Mesenchymal stem cell (in vitro differentiated cells and primary cell): ENCODE measurements around the gene KCNQ2.

Experiments
- DNase-seq: peaks from one replicate; pipeline ENCODE4 v3.0.0-alpha.2; 2013
- H2AFZ ChIP-seq: one replicate; pipeline ENCODE4 v1.6.1; 2013; ENCODE audit warnings: low read depth, mild to moderate bottlenecking, control low read depth, inconsistent platforms, low read length, moderate library complexity
- H2AK5ac ChIP-seq: 2 replicates; pipeline ENCODE4 v1.6.1; 2013; ENCODE audit warnings: low read length, moderate library complexity, mild to moderate bottlenecking, inconsistent platforms; ENCODE audit not compliant: severe bottlenecking
- H2BK120ac ChIP-seq: one replicate; pipeline ENCODE4 v1.6.1; 2013; ENCODE audit warnings: low read depth, mild to moderate bottlenecking, inconsistent platforms, low read length, moderate library complexity
- H2BK12ac ChIP-seq, 2 experiments: one replicate each; pipeline ENCODE4 v1.6.1; 2013; ENCODE audit warnings: inconsistent platforms in 2 of 2, low read length in 2 of 2, mild to moderate bottlenecking in 2 of 2, moderate library complexity in 2 of 2, control low read depth in 1 of 2
- H2BK15ac ChIP-seq: one replicate; pipeline ENCODE4 v1.6.1; 2013; ENCODE audit warnings: mild to moderate bottlenecking, low read depth, inconsistent platforms; ENCODE audit not compliant: poor library complexity, severe bottlenecking
- H2BK5ac ChIP-seq: 2 replicates; pipeline ENCODE4 v1.6.1; 2013; ENCODE audit warnings: low read depth, mild to moderate bottlenecking, low read length, control low read depth, inconsistent platforms; ENCODE audit not compliant: poor library complexity, severe bottlenecking
- H3K14ac ChIP-seq, 2 experiments: one replicate each; pipeline ENCODE4 v1.6.1; 2013; ENCODE audit warnings: inconsistent platforms in 2 of 2, low read length in 2 of 2, control low read depth in 1 of 2, mild to moderate bottlenecking in 1 of 2, moderate library complexity in 1 of 2
- H3K18ac ChIP-seq, 2 experiments: one replicate each; pipeline ENCODE4 v1.6.1; 2013; ENCODE audit warnings: inconsistent platforms in 2 of 2, low read length in 2 of 2, control low read depth in 1 of 2, low read depth in 1 of 2, mild to moderate bottlenecking in 1 of 2
- H3K23ac ChIP-seq, 2 experiments: one replicate each; pipeline ENCODE4 v1.6.1; 2013; ENCODE audit warnings: inconsistent platforms in 2 of 2, low read length in 2 of 2, mild to moderate bottlenecking in 2 of 2, moderate library complexity in 2 of 2, control low read depth in 1 of 2
- H3K27ac ChIP-seq: 2 replicates; pipeline ENCODE4 v1.5.1; 2013; ENCODE audit warnings: mild to moderate bottlenecking, moderate library complexity, low read length, control low read depth, inconsistent platforms; ENCODE audit not compliant: poor library complexity, severe bottlenecking
- H3K27me3 ChIP-seq, 2 experiments: 2 replicates each; pipeline versions ENCODE4 v1.6.1 to v1.7.0; 2013; ENCODE audit warnings: low read length in 2 of 2, mild to moderate bottlenecking in 2 of 2, moderate library complexity in 2 of 2, control low read depth in 1 of 2, inconsistent platforms in 1 of 2; ENCODE audit not compliant: control insufficient read depth in 1 of 2, insufficient read depth in 1 of 2
- H3K36me3 ChIP-seq, 2 experiments: 2 replicates each; pipeline versions ENCODE4 v1.6.1 to v1.7.0; 2013; ENCODE audit warnings: low read length in 2 of 2, control low read depth in 1 of 2, inconsistent platforms in 1 of 2, low read depth in 1 of 2, mild to moderate bottlenecking in 1 of 2; ENCODE audit not compliant: insufficient read depth in 2 of 2, control insufficient read depth in 1 of 2
- H3K4ac ChIP-seq, 2 experiments: one replicate each; pipeline ENCODE4 v1.6.1; 2013; ENCODE audit warnings: inconsistent platforms in 2 of 2, low read length in 2 of 2, mild to moderate bottlenecking in 2 of 2, moderate library complexity in 2 of 2, control low read depth in 1 of 2, low read depth in 1 of 2
- H3K4me1 ChIP-seq: 2 replicates; pipeline ENCODE4 v1.6.1; 2013; ENCODE audit warnings: low read depth, low read length, control low read depth; ENCODE audit not compliant: control insufficient read depth, insufficient read depth
- H3K4me2 ChIP-seq: 2 replicates; pipeline ENCODE4 v1.6.1; 2013; ENCODE audit warnings: low read length, mild to moderate bottlenecking, inconsistent platforms; ENCODE audit not compliant: poor library complexity, severe bottlenecking
- H3K4me3 ChIP-seq, 2 experiments: 2 replicates each; pipeline versions ENCODE4 v1.5.1 to v1.7.0; 2013; ENCODE audit warnings: low read length in 2 of 2, mild to moderate bottlenecking in 2 of 2, control low read depth in 1 of 2, low read depth in 1 of 2; ENCODE audit not compliant: insufficient read depth in 1 of 2
- H3K79me1 ChIP-seq: replicated peaks from 2 replicates; pipeline ENCODE4 v1.6.1; 2013; ENCODE audit warnings: mild to moderate bottlenecking, control low read depth, low read length, inconsistent platforms; ENCODE audit not compliant: poor library complexity, severe bottlenecking
- H3K9ac ChIP-seq: 2 replicates; pipeline ENCODE4 v1.7.0; 2013; ENCODE audit warnings: mild to moderate bottlenecking, low read length, moderate library complexity
- H3K9me3 ChIP-seq: 2 replicates; pipeline ENCODE4 v1.7.0; 2013; ENCODE audit warnings: mild to moderate bottlenecking, low read length; ENCODE audit not compliant: control insufficient read depth
- H4K8ac ChIP-seq: one replicate; pipeline ENCODE4 v1.6.1; 2013; ENCODE audit warnings: inconsistent platforms, mild to moderate bottlenecking, low read length, moderate library complexity
- H4K91ac ChIP-seq: one replicate; pipeline ENCODE4 v1.6.1; 2013; ENCODE audit warnings: mild to moderate bottlenecking, low read length, inconsistent platforms
- WGBS: methylation state at CpG from one replicate; pipeline ENCODE4 v1.1.7; 2013; ENCODE audit warnings: mixed read lengths; 5-methylcytosine and 5-hydroxymethylcytosine counted together

Gene KCNQ2

GRCh38 chr20:63466861-63467260, 5.6 kb downstream of the KCNQ2 start:
- no peaks in the 10 kb centered on the region for H3K9me3 ChIP-seq
- H3K4me1 ChIP-seq, result peaks cover 4% of the 10 kb centered on the region
- no peak overlapping the region for H3K27ac ChIP-seq
- no peaks in the 10 kb centered on the region for H3K36me3 ChIP-seq
- no peak for DNase-seq
- no peak overlapping the region for H4K91ac ChIP-seq
- no peak overlapping the region for H3K4me2 ChIP-seq
- no peak overlapping the region for H3K23ac ChIP-seq
- H3K4ac ChIP-seq, result no peak overlapping the region
- H3K79me1 ChIP-seq, result no peaks in the 10 kb centered on the region
- H2AK5ac ChIP-seq, result no peak overlapping the region
- H3K27me3 ChIP-seq, result peaks cover 82 to 89% of the 10 kb centered on the region in 2 experiments
- H2BK120ac ChIP-seq, result no peak overlapping the region
- H3K14ac ChIP-seq, result no peak overlapping the region
- 87% methylated on average over 17 of the region's 17 CpGs for WGBS
- H2BK12ac ChIP-seq, result no peak overlapping the region
- no peak overlapping the region for H2AFZ ChIP-seq
- H3K4me3 ChIP-seq, result no peak overlapping the region
- no peak overlapping the region for H3K18ac ChIP-seq
- no peak overlapping the region for H3K9ac ChIP-seq
- no peak overlapping the region for H4K8ac ChIP-seq
- no peak overlapping the region for H2BK5ac ChIP-seq
- no peak overlapping the region for H2BK15ac ChIP-seq

- no peaks in the 10 kb centered on the region for H3K36me3 ChIP-seq
- no peak overlapping the region for H3K23ac ChIP-seq
- H2AK5ac ChIP-seq, result no peak overlapping the region
- no peak overlapping the region for H3K14ac ChIP-seq
- 86% methylated on average over 55 of the region's 55 CpGs for WGBS
- H2BK12ac ChIP-seq, result no peak overlapping the region
- H3K4me2 ChIP-seq, result no peak overlapping the region
- H2BK120ac ChIP-seq, result no peak overlapping the region
- H3K79me1 ChIP-seq, result no peaks in the 10 kb centered on the region
- H3K4me1 ChIP-seq, result peaks cover 2% of the 10 kb centered on the region
- no peak for DNase-seq
- H3K4ac ChIP-seq, result no peak overlapping the region
- no peaks in the 10 kb centered on the region for H3K9me3 ChIP-seq
- no peak overlapping the region for H4K91ac ChIP-seq
- H2BK5ac ChIP-seq, result no peak overlapping the region
- H3K27me3 ChIP-seq, result peaks cover 85 to 92% of the 10 kb centered on the region in 2 experiments
- H3K27ac ChIP-seq, result no peak overlapping the region
- no peak overlapping the region for H3K4me3 ChIP-seq
- no peak overlapping the region for H2AFZ ChIP-seq
- H4K8ac ChIP-seq, result no peak overlapping the region
- no peak overlapping the region for H3K9ac ChIP-seq
- no peak overlapping the region for H3K18ac ChIP-seq
- H2BK15ac ChIP-seq, result no peak overlapping the region
Observed at GRCh38 chr20:63466250-63466825, 6.1 kb downstream of the KCNQ2 start.

- Histone ChIP-seq H3K4me1 (no peaks in the 10 kb centered on the region), H3K4me2 (no peak overlapping the region), H3K9ac (no peak overlapping the region), H3K14ac (no peak overlapping the region), H3K27ac (no peak overlapping the region), H3K9me3 (no peaks in the 10 kb centered on the region), H3K27me3 (peaks cover 86 to 92% of the 10 kb centered on the region in 2 experiments), H3K79me1 (no peaks in the 10 kb centered on the region), H2AFZ (no peak overlapping the region), H3K4ac (no peak overlapping the region), H3K36me3 (no peaks in the 10 kb centered on the region), H4K91ac (no peak overlapping the region), H2BK12ac (no peak overlapping the region), H4K8ac (no peak overlapping the region), H3K4me3 (no peak overlapping the region), H3K18ac (no peak overlapping the region), H2BK5ac (no peak overlapping the region), H2BK15ac (no peak overlapping the region), H2AK5ac (no peak overlapping the region), H3K23ac (no peak overlapping the region), H2BK120ac (no peak overlapping the region)
- 90% methylated on average over 56 of the region's 56 CpGs for WGBS
- DNase-seq, result no peak
Observed at GRCh38 chr20:63465380-63466249, 6.8 kb downstream of the KCNQ2 start.

- DNase-seq, result no peak
Observed at GRCh38 chr20:63464289-63464635, 8.2 kb downstream of the KCNQ2 start.

More at GRCh38 chr20:63464289-63464635, 8.2 kb downstream of the KCNQ2 start:
- H2BK12ac ChIP-seq, result no peak overlapping the region
- H3K4me3 ChIP-seq, result no peak overlapping the region
- no peak overlapping the region for H2BK15ac ChIP-seq
- no peak overlapping the region for H3K14ac ChIP-seq
- H3K4ac ChIP-seq, result no peak overlapping the region
- no peak overlapping the region for H2AFZ ChIP-seq
- H3K23ac ChIP-seq, result no peak overlapping the region
- H2BK120ac ChIP-seq, result no peak overlapping the region
- no peaks in the 10 kb centered on the region for H3K36me3 ChIP-seq
- no peak overlapping the region for H3K4me2 ChIP-seq
- no peak overlapping the region for H4K8ac ChIP-seq
- H4K91ac ChIP-seq, result no peak overlapping the region
- no peaks in the 10 kb centered on the region for H3K9me3 ChIP-seq
- H3K79me1 ChIP-seq, result no peaks in the 10 kb centered on the region
- no peak overlapping the region for H3K18ac ChIP-seq
- no peak overlapping the region for H3K27ac ChIP-seq
- no peak overlapping the region for H3K9ac ChIP-seq
- 93% methylated on average over 11 of the region's 12 CpGs for WGBS
- H2BK5ac ChIP-seq, result no peak overlapping the region
- H3K27me3 ChIP-seq, result peaks cover 73 to 91% of the 10 kb centered on the region in 2 experiments
- no peak overlapping the region for H2AK5ac ChIP-seq
- no peaks in the 10 kb centered on the region for H3K4me1 ChIP-seq
